IMR-90 (cell line): ENCODE results near the gene IFFO2. TPM values are rescaled to one million over a fixed set of nuclear protein-coding genes. Genes with fewer than 3 reads are reported as not detected.

Experiments
- ATAC-seq: fragments of 200-7000 bp; cut with Tn5 transposase; 2 replicates; pipeline ENCODE4 v1.9.1; 2020; ENCODE audit warnings: low read depth, mild to moderate bottlenecking, moderate library complexity
- BruUV-seq: library from RNA; stranded (reverse); fragments of 400-500 nt; replicated peaks from 2 replicates; lab custom pipeline; 2021; lab: Mats Ljungman, UMichigan
- CTCF ChIA-PET: fragments of 300-600 bp; formaldehyde crosslinking; extraction: SDS; loops from one replicate; lab custom pipeline; 2021; ENCODE audit warnings: antibody characterized with exemption; lab: Yijun Ruan, JAX
- POLR2A ChIA-PET: fragments of 300-600 bp; sonication (Branson Sonifier 250); formaldehyde crosslinking; loops from one replicate; lab custom pipeline; 2022; ENCODE audit warnings: antibody characterized with exemption; ENCODE audit not compliant: unreplicated experiment; lab: Charles Lee
- DNase-seq: peaks from one replicate; pipeline ENCODE4 v3.0.0; 2013
- H2AFZ ChIP-seq: replicated peaks from 2 replicates; pipeline ENCODE3; 2013; ENCODE audit warnings: low read length, mild to moderate bottlenecking; ENCODE audit not compliant: poor library complexity
- H2AK5ac ChIP-seq: 2 replicates; pipeline ENCODE4 v1.6.1; 2013; ENCODE audit warnings: low read depth, low read length, inconsistent platforms
- H2AK9ac ChIP-seq: replicated peaks from 2 replicates; pipeline ENCODE3; 2013; ENCODE audit warnings: mild to moderate bottlenecking, low read depth, low read length, moderate library complexity; ENCODE audit not compliant: poor library complexity
- H2BK120ac ChIP-seq: 2 replicates; pipeline ENCODE4 v1.6.1; 2013; ENCODE audit warnings: low read depth, low read length, inconsistent platforms
- H2BK15ac ChIP-seq: 3 replicates; pipeline ENCODE4 v1.6.1; 2013; ENCODE audit warnings: low read depth, low read length, inconsistent platforms
- H2BK20ac ChIP-seq: 2 replicates; pipeline ENCODE4 v1.6.1; 2013; ENCODE audit warnings: low read depth, mild to moderate bottlenecking, inconsistent platforms, low read length, moderate library complexity
- H2BK5ac ChIP-seq: 2 replicates; pipeline ENCODE4 v1.6.1; 2013; ENCODE audit warnings: mild to moderate bottlenecking, low read depth, low read length, inconsistent platforms; ENCODE audit not compliant: poor library complexity, severe bottlenecking
- H3K14ac ChIP-seq: replicated peaks from 2 replicates; pipeline ENCODE4 v1.6.1; 2013; ENCODE audit warnings: low read depth, low read length, inconsistent platforms
- H3K18ac ChIP-seq: 2 replicates; pipeline ENCODE4 v1.6.1; 2013; ENCODE audit warnings: low read depth, low read length, control low read depth
- H3K23ac ChIP-seq: 2 replicates; pipeline ENCODE4 v1.6.1; 2013; ENCODE audit warnings: low read depth, low read length, inconsistent platforms
- H3K27ac ChIP-seq: 2 replicates; pipeline ENCODE4 v1.5.1; 2013; ENCODE audit warnings: mild to moderate bottlenecking, control low read depth, low read length; ENCODE audit not compliant: insufficient read depth
- H3K27me3 ChIP-seq: 2 replicates; pipeline ENCODE4 v1.6.1; 2013; ENCODE audit warnings: low read length; ENCODE audit not compliant: control insufficient read depth, insufficient read depth
- H3K36me3 ChIP-seq: 2 replicates; pipeline ENCODE4 v1.6.1; 2013; ENCODE audit warnings: low read length, mixed read lengths; ENCODE audit not compliant: control insufficient read depth, insufficient read depth
- H3K4ac ChIP-seq: 2 replicates; pipeline ENCODE4 v1.6.1; 2013; ENCODE audit warnings: low read depth, low read length, inconsistent platforms
- H3K4me1 ChIP-seq: 2 replicates; pipeline ENCODE4 v1.6.1; 2013; ENCODE audit warnings: low read length, mixed read lengths; ENCODE audit not compliant: control insufficient read depth, insufficient read depth
- H3K4me2 ChIP-seq: 2 replicates; pipeline ENCODE4 v1.6.1; 2013; ENCODE audit warnings: low read depth, mild to moderate bottlenecking, control low read depth, low read length, moderate library complexity
- H3K4me3 ChIP-seq: 2 replicates; pipeline ENCODE4 v1.5.1; 2013; ENCODE audit warnings: low read depth, mild to moderate bottlenecking, control low read depth, low read length, moderate library complexity; ENCODE audit not compliant: insufficient read depth
- H3K56ac ChIP-seq: 2 replicates; pipeline ENCODE4 v1.6.1; 2013; ENCODE audit warnings: low read length, inconsistent platforms; ENCODE audit not compliant: insufficient read depth; ENCODE audit errors: extremely low read depth
- H3K79me1 ChIP-seq, 2 experiments: 2 replicates each; pipeline ENCODE4 v1.6.1; 2013; ENCODE audit warnings: low read length in 2 of 2, inconsistent platforms in 1 of 2, low read depth in 1 of 2
- H3K9ac ChIP-seq: 2 replicates; pipeline ENCODE4 v1.6.1; 2013; ENCODE audit warnings: low read depth, low read length, control low read depth
- H3K9me1 ChIP-seq: 2 replicates; pipeline ENCODE4 v1.6.1; 2013; ENCODE audit warnings: low read length, inconsistent platforms; ENCODE audit not compliant: insufficient read depth
- H3K9me3 ChIP-seq: 2 replicates; pipeline ENCODE4 v1.6.1; 2013; ENCODE audit warnings: low read length; ENCODE audit not compliant: control insufficient read depth, insufficient read depth
- H4K20me1 ChIP-seq: 2 replicates; pipeline ENCODE4 v1.6.1; 2013; ENCODE audit warnings: low read length, inconsistent platforms; ENCODE audit not compliant: insufficient read depth
- H4K5ac ChIP-seq: 2 replicates; pipeline ENCODE4 v1.6.1; 2013; ENCODE audit warnings: mild to moderate bottlenecking, low read depth, low read length, control low read depth
- H4K8ac ChIP-seq, 2 experiments: 2 replicates each; pipeline ENCODE4 v1.6.1; 2013; ENCODE audit warnings: low read depth in 2 of 2, low read length in 2 of 2, control low read depth in 1 of 2, inconsistent platforms in 1 of 2
- H4K91ac ChIP-seq: 2 replicates; pipeline ENCODE4 v1.6.1; 2013; ENCODE audit warnings: low read depth, low read length, inconsistent platforms; ENCODE audit not compliant: insufficient read depth
- BHLHE40 ChIP-seq: fragments of 150-350 bp; IDR thresholded peaks from 2 replicates; pipeline ENCODE4 v1.6.1; 2016; ENCODE audit warnings: mild to moderate bottlenecking, low read depth, low read length
- CEBPB ChIP-seq: IDR thresholded peaks from 2 replicates; pipeline ENCODE4 v1.6.1; 2012; ENCODE audit warnings: low read depth, low read length, improper control_type of control experiment
- CHD1 ChIP-seq: IDR thresholded peaks from 2 replicates; pipeline ENCODE4 v1.6.1; 2012; ENCODE audit warnings: low read depth, low read length, improper control_type of control experiment
- FOS ChIP-seq: fragments of 150-350 bp; IDR thresholded peaks from 2 replicates; pipeline ENCODE4 v1.6.1; 2016; ENCODE audit warnings: low read depth, low read length
- MAFK ChIP-seq: IDR thresholded peaks from 2 replicates; pipeline ENCODE4 v1.6.1; 2012; ENCODE audit warnings: low read depth, low read length, improper control_type of control experiment
- MAZ ChIP-seq: IDR thresholded peaks from 2 replicates; pipeline ENCODE4 v1.6.1; 2012; ENCODE audit warnings: low read depth, mild to moderate bottlenecking, low read length, improper control_type of control experiment, moderate library complexity, borderline replicate concordance
- MXI1 ChIP-seq: IDR thresholded peaks from 2 replicates; pipeline ENCODE4 v1.6.1; 2012; ENCODE audit warnings: low read depth, mild to moderate bottlenecking, low read length, moderate library complexity, borderline replicate concordance
- NFE2L2 ChIP-seq: fragments of 150-350 bp; IDR thresholded peaks from 2 replicates; pipeline ENCODE4 v1.6.1; 2016; ENCODE audit warnings: low read depth, mild to moderate bottlenecking, low read length
- POLR2A ChIP-seq: IDR thresholded peaks from 2 replicates; pipeline ENCODE4 v1.6.1; 2012; ENCODE audit warnings: mild to moderate bottlenecking, low read depth, low read length
- RAD21 ChIP-seq: IDR thresholded peaks from 2 replicates; pipeline ENCODE4 v1.6.1; 2012; ENCODE audit warnings: low read length, improper control_type of control experiment
- RCOR1 ChIP-seq: IDR thresholded peaks from 2 replicates; pipeline ENCODE4 v1.6.1; 2012; ENCODE audit warnings: mild to moderate bottlenecking, low read length, improper control_type of control experiment; ENCODE audit not compliant: insufficient replicate concordance
- RFX5 ChIP-seq: IDR thresholded peaks from 2 replicates; pipeline ENCODE4 v1.8.0; 2012; ENCODE audit warnings: low read depth, mild to moderate bottlenecking, low read length, moderate library complexity
- SMC3 ChIP-seq: fragments of 150-350 bp; IDR thresholded peaks from 2 replicates; pipeline ENCODE4 v1.6.1; 2016; ENCODE audit warnings: low read depth, mild to moderate bottlenecking, antibody characterized with exemption, low read length, moderate library complexity
- WGBS, 2 experiments: methylation state at CpG; one replicate each; pipeline versions ENCODE4 v1.1.5 to v1.1.7; 2013; ENCODE audit warnings: missing lambda C conversion rate in 2 of 2; ENCODE audit not compliant: insufficient read length in 1 of 2; ENCODE audit errors: extremely low coverage in 2 of 2; 5-methylcytosine and 5-hydroxymethylcytosine counted together
- dilution Hi-C: fragments of 300-500 bp; cut with HindIII; formaldehyde crosslinking; loops from one replicate; pipeline ENCODE4 v1.14.3; 2018; ENCODE audit warnings: low sequenced_read_pairs; ENCODE audit not compliant: unreplicated experiment
- in situ Hi-C: fragments of 300-500 bp; cut with MboI; formaldehyde crosslinking; loops from 3 replicates; pipeline ENCODE4 v1.14.3; 2019; ENCODE audit warnings: low sequenced_read_pairs, inconsistent platforms, mixed read lengths
- intact Hi-C: fragments of 100-400 bp; cut with micrococcal nuclease; formaldehyde crosslinking; loops from 2 replicates; pipeline ENCODE4 v1.10.0; 2022
- polyA plus RNA-seq, 3 experiments: library from polyadenylated mRNA; depleted of rRNA; stranded (reverse); fragments of >200 nt; gene quantifications; 2 replicates each; pipeline ENCODE4 v1.2.3, GENCODE V29; 2012; ENCODE audit warnings: low replicate concordance in 1 of 3
- total RNA-seq: library from RNA; depleted of rRNA; stranded (reverse); fragments of >200 nt; gene quantifications from 2 replicates; pipeline ENCODE4 v1.2.3, GENCODE V29; 2012
- TF ChIP-seq, protein P1 (sequence below): fragments of 150-350 bp; IDR thresholded peaks from 2 replicates; pipeline ENCODE4 v1.6.1; 2017; ENCODE audit warnings: mild to moderate bottlenecking, antibody characterized with exemption, low read length, low read depth
- TF ChIP-seq, protein P2 (sequence below): conservative IDR thresholded peaks from 2 replicates; pipeline ENCODE4 v1.5.1; 2012; ENCODE audit warnings: mild to moderate bottlenecking, low read depth, low read length, improper control_type of control experiment
- TF ChIP-seq, protein P3 (sequence below): fragments of 150-350 bp; IDR thresholded peaks from 2 replicates; pipeline ENCODE4 v1.6.1; 2016; ENCODE audit warnings: low read depth, mild to moderate bottlenecking, low read length, moderate library complexity, borderline replicate concordance

Gene IFFO2
- total and polyA plus RNA-seq, 2 of the 4 experiments (the other 2 are of a cell fraction), result 14.5 to 18.2 TPM

DNA sequence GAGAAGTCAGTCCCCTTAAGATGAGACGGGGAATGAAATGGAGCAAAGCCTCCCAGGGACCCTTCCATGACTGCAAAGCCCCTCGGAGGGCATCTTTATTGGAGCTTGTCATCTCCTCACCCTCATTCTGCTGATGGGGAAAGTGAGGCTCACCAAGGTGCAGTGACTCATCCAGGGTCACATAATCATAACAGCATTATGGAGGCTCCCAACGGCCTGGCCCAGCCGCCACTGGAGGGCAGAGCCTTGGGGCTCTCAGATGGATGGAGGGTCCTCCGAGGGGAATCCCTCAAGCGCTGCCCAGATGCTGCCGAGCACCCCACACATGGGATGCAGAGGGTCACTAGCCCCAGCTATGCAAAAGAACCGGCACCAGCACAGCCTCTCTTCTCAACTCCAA is 18.9 kb downstream of the IFFO2 start:
- WGBS, 2 experiments, result 100% methylated on average over 1 of the region's 8 CpGs; no CpG with 5 or more reads in 1 of the 2 experiments
- Histone ChIP-seq H4K5ac (no peak overlapping the region), H3K9ac (no peak overlapping the region), H4K8ac (no peak overlapping the region), H3K4ac (0 out of 2 replicates have a peak overlapping the region, but pooled peaks have one; percentile 20), H3K36me3 (no peaks in the 10 kb centered on the region), H3K56ac (no peak overlapping the region), H4K20me1 (peaks cover 24% of the 10 kb centered on the region), H3K18ac (no peak overlapping the region), H2BK15ac (no peak overlapping the region), H2AFZ (no peak overlapping the region), H3K27ac (no peak overlapping the region), H3K4me2 (no peak overlapping the region), H4K91ac (no peak overlapping the region), H3K27me3 (no peaks in the 10 kb centered on the region), H2BK5ac (no peak overlapping the region), H3K4me1 (peaks cover 50% of the 10 kb centered on the region), H3K4me3 (no peak overlapping the region), H3K14ac (no peak overlapping the region), H2BK20ac (0 out of 2 replicates have a peak overlapping the region, but pooled peaks have one; percentile 7), H2AK9ac (no peak overlapping the region), H2BK120ac (no peak overlapping the region), H2AK5ac (no peak overlapping the region), H3K9me3 (no peaks in the 10 kb centered on the region), H3K9me1 (peaks cover 50% of the 10 kb centered on the region), H3K79me1 (peaks cover 22 to 84% of the 10 kb centered on the region in 2 experiments), H3K23ac (no peak overlapping the region)
- BruUV-seq, result no TSS peak
- ChIA-PET POLR2A (no interaction called here), CTCF (no interaction called here)
- dilution Hi-C loops, result no loop called here
- in situ Hi-C loops, result no loop called here
- TF ChIP-seq RAD21 (no peak), SMC3 (no peak), CEBPB (no peak), MAFK (no peak), FOS (no peak), CHD1 (no peak), MXI1 (no peak), BHLHE40 (no peak), MAZ (no peak), NFE2L2 (no peak), RFX5 (no peak), RCOR1 (no peak), POLR2A (no peak)
- TF ChIP-seq, protein P1, sequence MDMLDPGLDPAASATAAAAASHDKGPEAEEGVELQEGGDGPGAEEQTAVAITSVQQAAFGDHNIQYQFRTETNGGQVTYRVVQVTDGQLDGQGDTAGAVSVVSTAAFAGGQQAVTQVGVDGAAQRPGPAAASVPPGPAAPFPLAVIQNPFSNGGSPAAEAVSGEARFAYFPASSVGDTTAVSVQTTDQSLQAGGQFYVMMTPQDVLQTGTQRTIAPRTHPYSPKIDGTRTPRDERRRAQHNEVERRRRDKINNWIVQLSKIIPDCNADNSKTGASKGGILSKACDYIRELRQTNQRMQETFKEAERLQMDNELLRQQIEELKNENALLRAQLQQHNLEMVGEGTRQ, result no peak
- TF ChIP-seq, protein P2, sequence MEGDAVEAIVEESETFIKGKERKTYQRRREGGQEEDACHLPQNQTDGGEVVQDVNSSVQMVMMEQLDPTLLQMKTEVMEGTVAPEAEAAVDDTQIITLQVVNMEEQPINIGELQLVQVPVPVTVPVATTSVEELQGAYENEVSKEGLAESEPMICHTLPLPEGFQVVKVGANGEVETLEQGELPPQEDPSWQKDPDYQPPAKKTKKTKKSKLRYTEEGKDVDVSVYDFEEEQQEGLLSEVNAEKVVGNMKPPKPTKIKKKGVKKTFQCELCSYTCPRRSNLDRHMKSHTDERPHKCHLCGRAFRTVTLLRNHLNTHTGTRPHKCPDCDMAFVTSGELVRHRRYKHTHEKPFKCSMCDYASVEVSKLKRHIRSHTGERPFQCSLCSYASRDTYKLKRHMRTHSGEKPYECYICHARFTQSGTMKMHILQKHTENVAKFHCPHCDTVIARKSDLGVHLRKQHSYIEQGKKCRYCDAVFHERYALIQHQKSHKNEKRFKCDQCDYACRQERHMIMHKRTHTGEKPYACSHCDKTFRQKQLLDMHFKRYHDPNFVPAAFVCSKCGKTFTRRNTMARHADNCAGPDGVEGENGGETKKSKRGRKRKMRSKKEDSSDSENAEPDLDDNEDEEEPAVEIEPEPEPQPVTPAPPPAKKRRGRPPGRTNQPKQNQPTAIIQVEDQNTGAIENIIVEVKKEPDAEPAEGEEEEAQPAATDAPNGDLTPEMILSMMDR, result no peak
- TF ChIP-seq, protein P3, sequence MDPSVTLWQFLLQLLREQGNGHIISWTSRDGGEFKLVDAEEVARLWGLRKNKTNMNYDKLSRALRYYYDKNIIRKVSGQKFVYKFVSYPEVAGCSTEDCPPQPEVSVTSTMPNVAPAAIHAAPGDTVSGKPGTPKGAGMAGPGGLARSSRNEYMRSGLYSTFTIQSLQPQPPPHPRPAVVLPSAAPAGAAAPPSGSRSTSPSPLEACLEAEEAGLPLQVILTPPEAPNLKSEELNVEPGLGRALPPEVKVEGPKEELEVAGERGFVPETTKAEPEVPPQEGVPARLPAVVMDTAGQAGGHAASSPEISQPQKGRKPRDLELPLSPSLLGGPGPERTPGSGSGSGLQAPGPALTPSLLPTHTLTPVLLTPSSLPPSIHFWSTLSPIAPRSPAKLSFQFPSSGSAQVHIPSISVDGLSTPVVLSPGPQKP, result no peak
- no peak for ATAC-seq
- intact Hi-C loops, result no loop called here
- no peak for DNase-seq
